Measurements from ENCODE around the gene DDAH1. TPM values are rescaled to one million over a fixed set of nuclear protein-coding genes. Genes with fewer than 3 reads are reported as not detected.

The DDAH1 gene
- total and polyA plus RNA-seq, 4 donors: 13.6 to 57.2 (median 38.7) TPM

- no peak for ATAC-seq (ENCODE audit: insufficient read depth, low FRiP score)
- Histone ChIP-seq H3K9ac (ENCODE audit: insufficient read depth in 1 of 2, low read length in 2 of 2) (no peak overlapping the region), H3K9me3 (ENCODE audit: control insufficient read depth in 4 of 4, insufficient read depth in 3 of 4, low read length in 3 of 4) (no peaks in the 10 kb centered on the region), H3K27me3 (ENCODE audit: control insufficient read depth in 3 of 3, insufficient read depth in 3 of 3, low read length in 2 of 3) (no peaks in the 10 kb centered on the region), H3K4me3 (no peak overlapping the region), H3K36me3 (ENCODE audit: control insufficient read depth in 4 of 4, insufficient read depth in 4 of 4, low read length in 4 of 4) (no peaks in the 10 kb centered on the region), H3K27ac (ENCODE audit: low read depth in 1 of 2, low read length in 1 of 2) (no peak overlapping the region), H3K4me1 (ENCODE audit: control insufficient read depth in 5 of 5, insufficient read depth in 5 of 5, low read length in 5 of 5) (peaks cover 0 to 5% (median 0%) of the 10 kb centered on the region in 5 donors)
- no peak for TF ChIP-seq CTCF (IDR thresholded peaks at IDR 0.05; ENCODE audit: control extremely low read depth, extremely low read depth)
- no peak for DNase-seq
- WGBS, 2 donors: 83 to 92% methylated on average over 11 of the region's 11 CpGs
These were observed 181.3 kb downstream of the DDAH1 start for GRCh38 chr1:85283475-85284199.

DNA sequence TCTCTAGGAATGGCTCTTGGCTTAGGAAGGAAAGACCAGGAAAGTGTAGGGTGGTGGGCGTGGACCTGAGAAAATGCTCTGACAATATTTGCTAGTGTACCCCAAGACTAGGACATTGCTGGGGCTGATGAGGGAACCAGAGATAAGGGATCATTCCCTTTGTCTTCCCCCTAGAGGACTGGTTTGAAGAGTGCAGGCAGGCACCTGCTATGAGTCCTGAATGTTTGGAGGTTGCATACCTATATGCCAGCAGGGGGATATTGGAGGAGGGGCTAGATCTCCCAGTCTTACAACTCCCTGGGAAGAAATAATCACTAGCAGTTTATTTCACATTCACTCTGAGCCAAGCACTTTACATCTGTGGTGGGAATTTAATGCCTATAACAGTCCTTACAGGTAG is 182.5 kb downstream of the DDAH1 start:
- no peak for TF ChIP-seq CTCF (IDR thresholded peaks at IDR 0.05; ENCODE audit: control extremely low read depth, extremely low read depth)
- 84% methylated on average over 1 of the region's 1 CpG for WGBS, 2 donors
- no peaks in the 10 kb centered on the region for H3K36me3 ChIP-seq (ENCODE audit: control insufficient read depth in 4 of 4, insufficient read depth in 4 of 4, low read length in 4 of 4)
- H3K27me3 ChIP-seq (ENCODE audit: control insufficient read depth in 3 of 3, insufficient read depth in 3 of 3, low read length in 2 of 3): no peaks in the 10 kb centered on the region
- ATAC-seq (ENCODE audit: insufficient read depth, low FRiP score) (no peak), DNase-seq (no peak)
- peaks cover 0 to 6% (median 0%) of the 10 kb centered on the region in 5 donors for H3K4me1 ChIP-seq (ENCODE audit: control insufficient read depth in 5 of 5, insufficient read depth in 5 of 5, low read length in 5 of 5)
- no peak overlapping the region for H3K27ac ChIP-seq (ENCODE audit: low read depth in 1 of 2, low read length in 1 of 2)
- H3K9me3 ChIP-seq (ENCODE audit: control insufficient read depth in 4 of 4, insufficient read depth in 3 of 4, low read length in 3 of 4): no peaks in the 10 kb centered on the region
- no peak overlapping the region for H3K4me3 ChIP-seq
- no peak overlapping the region for H3K9ac ChIP-seq (ENCODE audit: insufficient read depth in 1 of 2, low read length in 2 of 2)

GRCh38 chr1:85280636-85281035 is 184.3 kb downstream of the DDAH1 start:
- no peaks in the 10 kb centered on the region for H3K27me3 ChIP-seq (ENCODE audit: control insufficient read depth in 3 of 3, insufficient read depth in 3 of 3, low read length in 2 of 3)
- 91 to 92% methylated on average over 4 of the region's 4 CpGs for WGBS, 2 donors
- no peak overlapping the region for H3K9ac ChIP-seq (ENCODE audit: insufficient read depth in 1 of 2, low read length in 2 of 2)
- no peaks in the 10 kb centered on the region for H3K36me3 ChIP-seq (ENCODE audit: control insufficient read depth in 4 of 4, insufficient read depth in 4 of 4, low read length in 4 of 4)
- no peak overlapping the region for H3K27ac ChIP-seq (ENCODE audit: low read depth in 1 of 2, low read length in 1 of 2)
- H3K9me3 ChIP-seq (ENCODE audit: control insufficient read depth in 4 of 4, insufficient read depth in 3 of 4, low read length in 3 of 4): no peaks in the 10 kb centered on the region
- DNase-seq (no peak), ATAC-seq (ENCODE audit: insufficient read depth, low FRiP score) (no peak)
- peaks cover 0 to 9% (median 0%) of the 10 kb centered on the region in 5 donors for H3K4me1 ChIP-seq (ENCODE audit: control insufficient read depth in 5 of 5, insufficient read depth in 5 of 5, low read length in 5 of 5)
- TF ChIP-seq CTCF (IDR thresholded peaks at IDR 0.05; ENCODE audit: control extremely low read depth, extremely low read depth): no peak
- H3K4me3 ChIP-seq: no peak overlapping the region
